H54 (cell line): ENCODE data around the gene DNAAF9.

ENCODE experiments used
- DNase-seq: peaks from one replicate; pipeline ENCODE4 v3.0.0; 2011; ENCODE audit warnings: low spot score, mixed read lengths; ENCODE audit not compliant: insufficient read length
- FAIRE-seq: peaks from 3 replicates; lab custom pipeline; 2011; peaks lifted over from hg19 to GRCh38; lab: Jason Lieb, UNC
- POLR2A ChIP-seq: IDR thresholded peaks from 2 replicates; pipeline ENCODE4 v1.6.1; 2011; ENCODE audit warnings: low read depth, mild to moderate bottlenecking, low read length

DNAAF9 gene

DNA sequence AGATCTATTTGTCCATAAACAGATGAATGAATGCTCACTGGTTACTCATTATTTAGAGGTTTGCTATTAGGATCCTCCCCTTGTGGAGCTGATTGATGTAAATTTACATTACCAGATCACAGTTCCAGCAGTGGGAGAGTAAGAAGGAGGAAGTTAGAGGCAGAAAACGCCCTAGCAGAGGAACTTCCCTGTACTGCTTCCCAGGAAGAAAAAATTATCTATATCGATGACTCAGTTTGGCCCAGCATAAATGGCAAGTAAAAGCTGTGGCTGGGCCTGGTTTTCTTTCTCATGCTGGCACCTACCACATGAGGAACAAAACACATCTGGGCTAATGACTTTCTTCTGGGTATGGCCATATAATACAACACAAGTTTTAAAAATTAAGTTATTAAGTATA lies 35.7 kb downstream of the DNAAF9 start:
- DNase-seq (no peak), FAIRE-seq (no peak)
- no peak for TF ChIP-seq POLR2A

DNA sequence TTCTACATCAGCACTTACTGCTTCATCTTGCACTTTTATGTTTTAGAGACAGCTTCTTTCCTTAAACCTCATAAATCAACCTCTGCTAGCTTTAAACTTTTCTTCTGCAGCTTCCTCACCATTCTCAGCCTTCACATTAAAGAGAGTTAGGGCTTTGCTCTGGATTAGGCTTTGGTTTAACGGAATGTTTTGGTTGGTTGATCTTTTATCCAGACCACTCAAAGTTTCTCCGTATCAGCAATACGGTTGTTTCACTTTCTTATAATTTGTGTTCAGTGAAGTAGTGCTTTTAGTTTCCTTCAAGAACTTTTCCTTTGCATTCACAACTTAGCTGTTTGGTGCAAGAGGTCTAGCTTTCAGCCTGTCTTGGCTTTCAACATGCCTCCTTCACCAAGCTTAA lies 40.4 kb downstream of the DNAAF9 start:
- DNase-seq (no peak), FAIRE-seq (no peak)
- TF ChIP-seq POLR2A, result no peak

DNA sequence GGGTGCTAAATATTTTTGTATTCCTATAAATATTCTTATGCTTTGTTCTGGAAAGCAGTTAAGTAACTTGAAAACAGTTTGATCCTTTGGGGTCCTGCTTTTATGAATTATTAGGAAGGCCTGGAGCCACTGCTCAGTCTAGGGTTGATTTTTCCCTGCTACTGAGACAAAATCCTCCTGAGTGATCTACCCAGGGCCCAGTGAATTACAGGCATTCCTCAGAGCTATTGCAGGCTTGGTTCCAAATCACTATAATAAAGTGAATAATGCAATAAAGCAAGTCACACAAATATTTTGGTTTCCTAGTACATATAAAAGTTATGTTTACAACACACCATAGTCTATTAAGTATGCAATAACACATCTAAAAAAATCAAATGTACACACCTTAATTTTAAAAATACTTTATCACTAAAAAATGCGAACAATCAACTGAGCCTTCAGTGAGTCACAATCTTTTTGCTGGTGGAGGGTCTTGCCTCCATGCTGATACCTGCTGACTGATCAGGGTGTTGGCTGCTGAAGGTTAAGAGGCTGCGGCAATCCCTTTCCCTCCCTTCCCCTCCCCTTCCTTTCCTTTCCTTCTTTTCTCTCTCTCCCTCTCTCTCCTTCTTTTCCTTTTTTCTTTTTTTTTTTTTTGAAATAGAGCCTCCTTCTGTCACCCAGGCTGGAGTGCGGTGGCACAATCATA lies 43.0 kb downstream of the DNAAF9 start:
- no peak for DNase-seq
- FAIRE-seq, result no peak

DNA sequence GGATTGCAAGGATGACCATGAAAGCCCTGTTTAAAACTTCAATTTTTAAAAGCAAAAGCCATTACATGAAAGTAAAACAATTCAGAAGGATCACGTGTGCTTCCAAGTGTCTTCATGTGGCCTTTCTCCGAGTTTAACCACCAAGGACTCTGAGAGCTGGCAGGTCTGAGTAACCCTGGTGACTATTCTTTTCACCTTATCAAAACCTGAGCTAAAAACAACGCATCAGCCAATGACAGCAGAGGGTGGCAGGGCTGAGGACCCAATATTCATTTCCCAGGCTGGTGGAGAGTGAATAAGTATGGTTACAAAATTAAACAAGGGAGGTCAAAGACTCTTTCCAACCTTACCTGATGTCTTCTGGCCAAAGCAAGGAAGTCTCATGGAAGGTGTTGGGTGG lies 46.7 kb downstream of the DNAAF9 start:
- no peak for TF ChIP-seq POLR2A
- FAIRE-seq (no peak), DNase-seq (no peak)

More for the DNA sequence above, 43.0 kb downstream of the DNAAF9 start:
- no peak for TF ChIP-seq POLR2A

DNA sequence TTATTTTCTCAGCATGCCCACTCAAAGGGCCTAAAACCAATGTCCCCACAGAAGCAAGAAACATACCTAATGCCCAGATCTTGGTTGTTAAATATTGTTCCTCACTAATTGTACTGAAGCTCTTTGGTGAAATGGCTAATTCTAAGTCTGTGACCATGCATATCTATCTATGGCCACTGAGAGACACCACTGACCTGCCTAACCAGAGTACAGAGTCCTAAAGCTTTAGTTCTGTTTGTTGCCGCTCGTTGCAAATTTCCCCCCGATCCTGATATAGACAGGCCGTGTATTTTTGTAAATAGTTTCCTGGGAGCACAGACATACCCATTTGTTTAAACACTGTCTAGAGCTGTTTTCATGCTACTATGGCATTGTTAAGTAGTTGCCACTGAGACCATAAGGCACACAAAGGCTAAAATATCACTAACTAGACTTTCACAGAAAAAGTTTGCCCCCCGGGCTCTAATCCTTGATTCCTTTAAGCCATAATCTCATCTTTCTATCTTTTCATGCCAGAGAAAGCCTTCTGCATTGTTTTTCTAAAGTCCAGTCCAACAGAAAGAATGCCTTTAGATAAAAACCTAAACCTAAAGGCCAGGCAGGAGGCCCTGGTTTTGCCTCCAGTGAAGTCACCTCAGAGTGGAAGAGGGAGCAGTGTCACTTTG lies 48.7 kb downstream of the DNAAF9 start:
- no peak for TF ChIP-seq POLR2A
- FAIRE-seq, result no peak
- no peak for DNase-seq
